Neural crest cell (in vitro differentiated cells): ENCODE results near the gene TMEM170A. TPM values are rescaled to one million over a fixed set of nuclear protein-coding genes. Genes with fewer than 3 reads are reported as not detected.
"Not testable (repeated sequence)": the region's sequence is repeated elsewhere in the genome, so short reads cannot be mapped to it uniquely, and the experiment has no call there.

Experiments used
- DNase-seq: peaks from one replicate; pipeline ENCODE4 v3.0.0; 2021; ENCODE audit warnings: low read depth, mixed read lengths, low spot score
- H3K27ac Mint-ChIP-seq: one replicate; pipeline ENCODE4 v1.8.0; 2021; ENCODE audit warnings: mild to moderate bottlenecking, mixed read lengths; ENCODE audit not compliant: unreplicated experiment
- H3K27me3 Mint-ChIP-seq: 2 replicates; pipeline ENCODE4 v1.8.0; 2021; ENCODE audit warnings: low read depth, mild to moderate bottlenecking, mixed read lengths
- H3K36me3 Mint-ChIP-seq: 2 replicates; pipeline ENCODE4 v1.8.0; 2021; ENCODE audit warnings: low read depth, mild to moderate bottlenecking, mixed read lengths
- H3K4me1 Mint-ChIP-seq: 2 replicates; pipeline ENCODE4 v1.8.0; 2021; ENCODE audit warnings: mixed read lengths
- H3K4me3 Mint-ChIP-seq: one replicate; pipeline ENCODE4 v1.8.0; 2021; ENCODE audit warnings: mild to moderate bottlenecking, mixed read lengths
- H3K9me3 Mint-ChIP-seq: 2 replicates; pipeline ENCODE4 v1.8.0; 2021; ENCODE audit warnings: mixed read lengths
- CTCF ChIP-seq: fragments of 200-600 bp; sonication (generic); conservative IDR thresholded peaks from 2 replicates; pipeline ENCODE4 v1.5.0; 2021; ENCODE audit warnings: antibody characterized with exemption, mild to moderate bottlenecking
- total RNA-seq: library from RNA; stranded (reverse); gene quantifications from 2 replicates; pipeline ENCODE4 v1.2.1, GENCODE V29; 2021

TMEM170A gene
- total RNA-seq, 1 donor from 2014 or later, result 50.5 TPM

GRCh38 chr16:75501359-75501758 lies 36.9 kb upstream of the TMEM170A start:
- Mint-ChIP-seq H3K9me3 (no peaks in the 10 kb centered on the region), H3K27ac (no peak overlapping the region), H3K36me3 (no peaks in the 10 kb centered on the region), H3K27me3 (no peaks in the 10 kb centered on the region), H3K4me1 (peaks cover 1% of the 10 kb centered on the region), H3K4me3 (no peak overlapping the region)
- no peak for DNase-seq
- no peak for TF ChIP-seq CTCF

- not testable (repeated sequence) for H3K27ac Mint-ChIP-seq, H3K9me3 Mint-ChIP-seq, H3K4me1 Mint-ChIP-seq, H3K27me3 Mint-ChIP-seq, H3K36me3 Mint-ChIP-seq, H3K4me3 Mint-ChIP-seq, DNase-seq
Measured at GRCh38 chr16:75498605-75499322, 34.3 kb upstream of the TMEM170A start.

GRCh38 chr16:75497558-75497957 lies 33.1 kb upstream of the TMEM170A start:
- H3K27me3 Mint-ChIP-seq, result peaks cover 8% of the 10 kb centered on the region
- no peak for TF ChIP-seq CTCF
- H3K4me3 Mint-ChIP-seq, result no peak overlapping the region
- no peaks in the 10 kb centered on the region for H3K9me3 Mint-ChIP-seq
- no peaks in the 10 kb centered on the region for H3K36me3 Mint-ChIP-seq
- no peak for DNase-seq
- H3K27ac Mint-ChIP-seq, result no peak overlapping the region
- peaks cover 12% of the 10 kb centered on the region for H3K4me1 Mint-ChIP-seq

- H3K27me3 Mint-ChIP-seq, result peaks cover 8% of the 10 kb centered on the region
- H3K4me3 Mint-ChIP-seq, result peak within 1 kb of the TSS; percentile 91
- peak; percentile 59 for DNase-seq
- H3K36me3 Mint-ChIP-seq, result no peaks in the 10 kb centered on the region
- TF ChIP-seq CTCF, result no peak
- H3K4me1 Mint-ChIP-seq, result peaks cover 12% of the 10 kb centered on the region
- H3K9me3 Mint-ChIP-seq, result no peaks in the 10 kb centered on the region
- H3K27ac Mint-ChIP-seq, result peak within 1 kb of the TSS; percentile 87
Measured at GRCh38 chr16:75495076-75495674, 30.7 kb upstream of the TMEM170A start, which contains the start of gene CHST6. Gene CHST6, minus strand, starts transcription at chr16:75495441. Its CDS starts 15,613 bp downstream, at chr16:75479828.

GRCh38 chr16:75494661-75495075 lies 30.2 kb upstream of the TMEM170A start:
- Mint-ChIP-seq H3K4me1 (peaks cover 12% of the 10 kb centered on the region), H3K27ac (peak overlapping the region; percentile 87), H3K27me3 (peaks cover 8% of the 10 kb centered on the region), H3K9me3 (no peaks in the 10 kb centered on the region), H3K36me3 (no peaks in the 10 kb centered on the region), H3K4me3 (peak overlapping the region; percentile 91)
- DNase-seq, result peak; percentile 18
- no peak for TF ChIP-seq CTCF

- no peak overlapping the region for H3K27ac Mint-ChIP-seq
- H3K27me3 Mint-ChIP-seq, result peaks cover 8% of the 10 kb centered on the region
- no peak for TF ChIP-seq CTCF
- no peak for DNase-seq
- H3K4me3 Mint-ChIP-seq, result peak overlapping the region; percentile 91
- H3K4me1 Mint-ChIP-seq, result peaks cover 12% of the 10 kb centered on the region
- H3K36me3 Mint-ChIP-seq, result no peaks in the 10 kb centered on the region
- H3K9me3 Mint-ChIP-seq, result no peaks in the 10 kb centered on the region
Measured at GRCh38 chr16:75494184-75494583, 29.7 kb upstream of the TMEM170A start.
